T47D (cell line): ENCODE results near the gene ANXA3.

Experiments used
- DNase-seq, 2 experiments: peaks; one replicate each; pipeline versions ENCODE4 v3.0.0 to v3.0.0-alpha.2; 2011 to 2012; ENCODE audit warnings: low read depth in 1 of 2, low spot score in 1 of 2
- JUND ChIP-seq: IDR thresholded peaks from 2 replicates; pipeline ENCODE4 v1.6.1; 2012; ENCODE audit warnings: low read depth
- in situ Hi-C: cut with HindIII; loops from 2 replicates; pipeline ENCODE4 v1.10.0; 2016; ENCODE audit warnings: low sequenced_read_pairs, low pct_unique_long_range_greater_than_20kb

ANXA3 gene

GRCh38 chr4:78552389-78553042 is 946 bp downstream of the ANXA3 start:
- in situ Hi-C loops: no loop called here
- peak in 1 of 2 experiments; percentile 37 for DNase-seq
- TF ChIP-seq JUND: no peak; the same call in 1 of the 2 replicates

- DNase-seq: no peak
- TF ChIP-seq JUND: no peak
- in situ Hi-C loops: no loop called here
Measured at GRCh38 chr4:78553043-78553396, 1.4 kb downstream of the ANXA3 start.

GRCh38 chr4:78553529-78554060 is 2.0 kb downstream of the ANXA3 start:
- TF ChIP-seq JUND: no peak
- no peak for DNase-seq
- in situ Hi-C loops: no loop called here

- no peak for DNase-seq
- TF ChIP-seq JUND: no peak
Measured at GRCh38 chr4:78556665-78557064, 5.1 kb downstream of the ANXA3 start.

GRCh38 chr4:78557841-78558240 is 6.3 kb downstream of the ANXA3 start:
- in situ Hi-C loops: no loop called here
- no peak for TF ChIP-seq JUND
- DNase-seq: no peak

More at GRCh38 chr4:78556665-78557064, 5.1 kb downstream of the ANXA3 start:
- in situ Hi-C loops: no loop called here

GRCh38 chr4:78558410-78558809 is 6.8 kb downstream of the ANXA3 start:
- DNase-seq: no peak
- in situ Hi-C loops: no loop called here
- TF ChIP-seq JUND: no peak

GRCh38 chr4:78560296-78560963 is 8.9 kb downstream of the ANXA3 start:
- no peak for DNase-seq
- no peak for TF ChIP-seq JUND
- in situ Hi-C loops: no loop called here

- peak; percentile 51; the same call in 1 of the 2 replicates for TF ChIP-seq JUND
- peak in 1 of 2 experiments; percentile 80 for DNase-seq
- in situ Hi-C loops: no loop called here
Measured at GRCh38 chr4:78561677-78562076, 10.1 kb downstream of the ANXA3 start.

GRCh38 chr4:78562687-78563086 is 11.1 kb downstream of the ANXA3 start:
- in situ Hi-C loops: no loop called here
- no peak for TF ChIP-seq JUND
- no peak for DNase-seq

- no peak for TF ChIP-seq JUND
- DNase-seq: peak in 1 of 2 experiments; percentile 42
- in situ Hi-C loops: no loop called here
Measured at GRCh38 chr4:78565971-78566372, 14.4 kb downstream of the ANXA3 start.

GRCh38 chr4:78566834-78567499 is 15.4 kb downstream of the ANXA3 start:
- DNase-seq: no peak
- TF ChIP-seq JUND: no peak
- in situ Hi-C loops: no loop called here

- TF ChIP-seq JUND: no peak
- in situ Hi-C loops: no loop called here
- DNase-seq: no peak
Measured at GRCh38 chr4:78567500-78568060, 16.0 kb downstream of the ANXA3 start.
